Naive thymus-derived CD8-positive, alpha-beta T cell (primary cell): ENCODE measurements around the gene TFDP2. TPM values are rescaled to one million over a fixed set of nuclear protein-coding genes. Genes with fewer than 3 reads are reported as not detected.
A peak's percentile ranks its signal among the peaks of the same experiment; 100 is the strongest.

Experiments used
- ATAC-seq, 2 donors: fragments of 150-1000 bp; cut with Tn5 transposase in 1 of 2; sonication (Bioruptor Pico), chemical (Tn5 transposase) in 1 of 2; 1 replicate in 1 of 2; 2 replicates in 1 of 2; pipeline ENCODE4 v1.10.0; 2021; ENCODE audit warnings: mild to moderate bottlenecking in 2 of 2, moderate library complexity in 2 of 2
- POLR2A ChIA-PET: fragments of 350-600 bp; sonication (Branson Sonifier 250); formaldehyde crosslinking; loops from one replicate; lab custom pipeline; 2021; ENCODE audit warnings: antibody characterized with exemption; lab: Charles Lee
- DNase-seq, 10 donors: peaks; one replicate each; pipeline versions ENCODE4 v3.0.0 to v3.0.0-alpha.2; 2020 to 2022
- H3K27ac Mint-ChIP-seq, 10 donors: one replicate each; pipeline ENCODE4 v1.8.0; 2020 to 2022; ENCODE audit warnings: mild to moderate bottlenecking in 10 of 10, mixed read lengths in 10 of 10, moderate library complexity in 4 of 10, inconsistent platforms in 1 of 10
- H3K27me3 Mint-ChIP-seq, 5 donors: one replicate each; pipeline ENCODE4 v1.8.0; 2021 to 2022; ENCODE audit warnings: mixed read lengths in 5 of 5
- H3K36me3 Mint-ChIP-seq, 3 donors: one replicate each; pipeline ENCODE4 v1.8.0; 2020 to 2022; ENCODE audit warnings: mixed read lengths in 3 of 3, mild to moderate bottlenecking in 2 of 3, inconsistent platforms in 1 of 3
- H3K4me1 Mint-ChIP-seq, 4 donors: one replicate each; pipeline ENCODE4 v1.8.0; 2021 to 2022; ENCODE audit warnings: mixed read lengths in 4 of 4
- H3K4me3 Mint-ChIP-seq, 10 donors: one replicate each; pipeline ENCODE4 v1.8.0; 2020 to 2022; ENCODE audit warnings: mild to moderate bottlenecking in 10 of 10, mixed read lengths in 10 of 10, moderate library complexity in 6 of 10, inconsistent platforms in 1 of 10
- H3K9me3 Mint-ChIP-seq, 9 donors: one replicate each; pipeline ENCODE4 v1.8.0; 2020 to 2022; ENCODE audit warnings: mixed read lengths in 9 of 9, mild to moderate bottlenecking in 3 of 9, inconsistent platforms in 1 of 9, moderate library complexity in 1 of 9
- polyA plus RNA-seq, 3 donors: library from polyadenylated mRNA; unstranded; fragments of 300-500 nt; fragmentation: Illumina TruSeq; gene quantifications; one replicate each; pipeline ENCODE4 v1.2.3, GENCODE V29; 2021
- total RNA-seq, 8 experiments: library from RNA in 2 of 8; stranded (reverse) in 2 of 8; gene quantifications; one replicate each; pipeline ENCODE4 v1.2.3 and lab custom pipeline; 2021 to 2026

TFDP2 gene
- total and polyA plus RNA-seq, 5 experiments from 2014 or later = 25.6 to 44.3 (median 30.9) TPM

DNA sequence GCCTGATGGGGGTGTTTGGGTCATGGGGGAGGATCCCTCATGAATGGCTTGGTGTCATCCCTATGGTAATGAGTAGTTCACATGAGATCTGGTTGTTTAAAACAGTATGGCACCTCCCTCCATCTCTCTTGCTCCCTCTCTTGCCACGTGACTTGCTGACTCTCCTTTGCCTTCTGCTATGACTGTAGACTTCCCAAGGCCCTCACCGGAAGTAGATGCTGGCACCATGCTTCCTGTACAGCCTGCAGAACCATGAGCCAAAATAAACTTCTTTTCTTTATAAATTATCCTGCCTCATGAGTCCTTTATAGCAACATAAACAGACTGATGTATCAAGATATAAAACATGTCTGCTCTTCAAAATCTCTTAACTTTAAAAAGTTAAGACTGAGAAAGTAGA is 96.1 kb downstream of the TFDP2 start:
- no peak overlapping the region for H3K4me3 Mint-ChIP-seq
- peaks cover 0 to 3% (median 0%) of the 10 kb centered on the region in 9 donors for H3K9me3 Mint-ChIP-seq
- DNase-seq (no peak), ATAC-seq (no peak)
- POLR2A ChIA-PET = no interaction called here
- H3K27ac Mint-ChIP-seq = no peak overlapping the region
- peaks cover 6 to 29% (median 15%) of the 10 kb centered on the region in 3 donors for H3K36me3 Mint-ChIP-seq
- H3K4me1 Mint-ChIP-seq = peaks cover 0 to 7% (median 6%) of the 10 kb centered on the region in 4 donors
- H3K27me3 Mint-ChIP-seq = no peaks in the 10 kb centered on the region

DNA sequence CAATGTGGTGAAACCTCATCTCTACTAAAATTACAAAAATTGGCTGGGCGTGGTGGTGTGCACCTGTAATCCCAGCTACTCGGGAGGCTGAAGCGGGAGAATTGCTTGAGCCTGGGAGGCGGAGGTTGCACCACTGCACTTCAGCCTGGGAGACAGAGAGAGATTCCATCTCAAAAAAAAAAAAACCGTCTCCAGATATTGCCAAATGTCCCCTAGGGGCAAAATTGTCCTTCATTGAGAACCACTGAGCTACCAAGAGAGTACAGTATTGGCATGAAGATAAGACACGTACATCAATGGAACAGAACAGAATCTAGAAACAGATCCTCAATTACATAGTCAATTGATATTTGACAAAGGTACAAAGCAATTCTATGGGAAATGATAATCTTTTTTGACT is 98.0 kb downstream of the TFDP2 start:
- Mint-ChIP-seq H3K9me3 (peaks cover 0 to 3% (median 0%) of the 10 kb centered on the region in 9 donors), H3K4me1 (peaks cover 0 to 7% (median 6%) of the 10 kb centered on the region in 4 donors), H3K27me3 (no peaks in the 10 kb centered on the region), H3K36me3 (peaks cover 6 to 29% (median 15%) of the 10 kb centered on the region in 3 donors), H3K4me3 (no peak overlapping the region), H3K27ac (no peak overlapping the region)
- DNase-seq (no peak), ATAC-seq (no peak)
- POLR2A ChIA-PET = no interaction called here

DNA sequence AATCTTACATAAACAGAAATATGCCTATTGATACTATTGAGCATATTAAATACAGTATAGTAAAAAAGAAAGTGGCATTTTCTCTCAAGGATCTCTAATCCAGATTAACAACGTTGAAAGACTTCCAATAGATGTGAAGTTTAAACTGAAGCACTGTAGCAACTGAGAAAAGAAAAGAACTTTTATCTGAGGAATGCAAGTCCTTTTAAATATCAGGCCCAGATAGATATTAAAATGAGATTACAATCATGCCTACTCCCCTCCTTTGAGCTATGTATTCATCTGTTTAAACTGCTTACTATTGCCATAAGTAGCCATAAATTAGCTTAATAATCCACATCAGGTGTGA is 102.3 kb downstream of the TFDP2 start:
- ATAC-seq (no peak), DNase-seq (no peak)
- POLR2A ChIA-PET = interaction anchor here (0.6 kb wide), 1 partner anchor 735 kb away, joined by 3 read pairs; no protein-coding TSS in a partner anchor
- Mint-ChIP-seq H3K9me3 (no peaks in the 10 kb centered on the region), H3K4me1 (no peaks in the 10 kb centered on the region), H3K36me3 (peaks cover 0 to 15% (median 10%) of the 10 kb centered on the region in 3 donors), H3K27ac (no peak overlapping the region), H3K27me3 (no peaks in the 10 kb centered on the region), H3K4me3 (no peak overlapping the region)

DNA sequence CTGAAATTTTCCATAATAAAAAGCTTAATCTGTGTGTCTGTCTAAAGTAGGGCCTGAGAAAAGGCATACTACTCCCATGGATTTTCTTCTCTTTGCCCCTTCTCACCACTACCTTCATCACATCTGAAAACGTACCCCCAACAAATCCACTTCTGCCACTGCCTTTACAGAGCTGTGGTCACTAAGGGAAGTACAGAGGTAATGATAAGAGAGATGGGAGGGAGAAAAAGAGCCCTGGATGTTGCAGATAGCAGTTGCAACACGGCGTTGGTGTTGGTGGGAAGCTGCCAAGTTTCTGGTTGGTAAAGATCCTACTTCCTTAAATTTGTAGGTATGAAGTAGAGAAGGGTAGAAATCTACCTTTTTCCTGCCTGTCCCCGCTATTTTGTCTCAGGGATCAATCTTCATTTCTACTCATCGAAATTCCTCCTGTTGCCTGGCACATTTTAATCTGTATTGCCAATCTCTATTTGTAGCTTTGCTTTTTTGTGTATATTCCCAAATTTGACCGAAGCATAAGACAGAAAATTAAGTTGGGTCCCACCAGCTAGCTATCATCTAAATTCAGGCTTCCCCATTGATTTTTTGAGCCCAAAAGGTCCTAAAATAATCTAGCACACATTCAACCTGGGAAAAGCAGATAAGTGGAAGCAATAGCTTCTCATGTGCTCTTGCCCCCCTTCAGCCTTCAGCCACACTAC is 102.9 kb downstream of the TFDP2 start:
- Mint-ChIP-seq H3K4me1 (no peaks in the 10 kb centered on the region), H3K4me3 (no peak overlapping the region), H3K36me3 (peaks cover 0 to 10% (median 8%) of the 10 kb centered on the region in 3 donors), H3K27me3 (no peaks in the 10 kb centered on the region), H3K27ac (no peak overlapping the region), H3K9me3 (no peaks in the 10 kb centered on the region)
- POLR2A ChIA-PET = interaction anchor here (0.6 kb wide), 1 partner anchor 735 kb away, joined by 3 read pairs; no protein-coding TSS in a partner anchor
- no peak for DNase-seq
- no peak for ATAC-seq

DNA sequence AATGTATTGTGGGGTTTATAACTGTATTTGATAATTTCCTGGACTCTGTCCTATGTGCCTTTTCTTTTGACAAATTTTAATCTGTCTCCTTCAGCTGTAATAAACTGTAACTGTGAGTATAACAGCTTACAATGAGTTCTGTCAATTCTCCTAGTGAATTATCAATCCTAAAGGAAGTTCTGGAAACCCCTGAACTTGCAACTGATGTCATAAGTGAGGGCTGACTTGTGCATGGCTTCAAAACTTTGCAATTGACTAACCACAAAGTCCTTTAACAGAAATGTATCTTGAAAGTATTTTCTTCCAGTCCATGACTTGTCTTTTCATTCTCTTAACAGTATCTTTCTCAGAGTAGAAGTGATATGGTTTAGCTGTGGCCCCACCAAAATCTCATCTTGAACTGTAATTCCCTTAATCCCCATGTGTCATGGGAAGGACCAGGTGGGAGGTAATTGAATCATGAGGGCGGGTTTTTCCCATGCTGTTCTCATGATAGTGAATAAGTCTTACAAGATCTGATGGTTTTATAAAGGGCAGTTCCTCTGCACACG is 108.3 kb downstream of the TFDP2 start:
- Mint-ChIP-seq H3K4me1 (peaks cover 0 to 2% (median under 1%) of the 10 kb centered on the region in 4 donors), H3K27me3 (no peaks in the 10 kb centered on the region), H3K4me3 (no peak overlapping the region), H3K27ac (no peak overlapping the region), H3K9me3 (no peaks in the 10 kb centered on the region), H3K36me3 (no peaks in the 10 kb centered on the region)
- DNase-seq (no peak), ATAC-seq (no peak)
- POLR2A ChIA-PET = no interaction called here

DNA sequence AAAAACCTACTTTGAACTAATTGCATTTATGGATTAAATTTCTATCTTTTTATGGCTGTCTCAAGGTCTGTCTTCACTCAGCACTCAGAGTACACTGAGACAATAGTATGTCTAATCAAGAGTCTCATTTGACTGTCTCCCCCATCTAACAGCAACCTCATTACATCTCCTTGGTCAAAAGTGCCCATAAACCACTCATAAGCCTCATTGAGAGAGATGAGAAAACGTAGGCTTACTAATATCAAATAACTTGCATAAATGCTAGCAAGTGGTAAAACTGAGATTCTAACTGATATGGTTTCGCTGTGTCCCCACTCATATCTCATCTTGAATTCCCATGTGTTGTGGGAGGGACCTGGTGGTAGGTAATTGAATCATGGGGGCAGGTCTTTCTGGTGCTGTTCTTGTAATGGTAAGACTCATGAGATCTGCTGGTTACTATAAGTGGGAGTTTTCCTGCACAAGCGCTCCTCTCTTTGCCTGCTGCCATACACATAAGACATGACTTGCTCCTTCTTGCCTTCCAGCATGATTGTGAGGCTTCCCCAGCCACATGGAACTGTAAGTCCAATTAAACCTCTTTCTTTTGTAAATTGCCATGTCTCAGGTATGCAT is 113.9 kb downstream of the TFDP2 start:
- no peaks in the 10 kb centered on the region for H3K27me3 Mint-ChIP-seq
- POLR2A ChIA-PET = interaction anchor here (0.5 kb wide), 1 partner anchor 9 kb away, joined by 3 read pairs; no protein-coding TSS in a partner anchor
- H3K36me3 Mint-ChIP-seq = no peaks in the 10 kb centered on the region
- ATAC-seq (no peak), DNase-seq (no peak)
- no peak overlapping the region for H3K4me3 Mint-ChIP-seq
- H3K27ac Mint-ChIP-seq = no peak overlapping the region
- peaks cover 2 to 7% (median 2%) of the 10 kb centered on the region in 4 donors for H3K4me1 Mint-ChIP-seq
- no peaks in the 10 kb centered on the region for H3K9me3 Mint-ChIP-seq

DNA sequence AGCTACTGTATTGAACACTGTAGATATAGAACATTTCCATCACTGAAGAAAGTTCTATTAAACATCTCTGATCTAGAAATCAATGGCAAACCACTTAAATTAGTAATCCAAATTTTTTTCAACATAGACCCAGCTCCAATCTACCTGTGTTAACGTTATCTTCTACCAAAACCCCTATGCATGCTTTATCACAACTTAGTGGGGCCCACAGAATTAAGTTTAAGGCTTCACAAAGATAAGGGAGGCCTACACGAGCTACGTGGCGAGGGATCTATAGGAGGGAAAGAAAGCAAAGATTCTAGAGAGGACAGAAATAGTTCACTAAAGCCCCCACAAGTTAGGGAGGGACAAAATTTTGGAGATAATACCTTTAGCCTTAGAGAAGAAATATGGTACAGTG is 116.1 kb downstream of the TFDP2 start:
- no peak overlapping the region for H3K4me3 Mint-ChIP-seq
- H3K36me3 Mint-ChIP-seq = no peaks in the 10 kb centered on the region
- ATAC-seq (no peak), DNase-seq (no peak)
- POLR2A ChIA-PET = no interaction called here
- no peak overlapping the region for H3K27ac Mint-ChIP-seq
- peaks cover 3 to 16% (median 12%) of the 10 kb centered on the region in 4 donors for H3K4me1 Mint-ChIP-seq
- H3K27me3 Mint-ChIP-seq = no peaks in the 10 kb centered on the region
- H3K9me3 Mint-ChIP-seq = no peaks in the 10 kb centered on the region

DNA sequence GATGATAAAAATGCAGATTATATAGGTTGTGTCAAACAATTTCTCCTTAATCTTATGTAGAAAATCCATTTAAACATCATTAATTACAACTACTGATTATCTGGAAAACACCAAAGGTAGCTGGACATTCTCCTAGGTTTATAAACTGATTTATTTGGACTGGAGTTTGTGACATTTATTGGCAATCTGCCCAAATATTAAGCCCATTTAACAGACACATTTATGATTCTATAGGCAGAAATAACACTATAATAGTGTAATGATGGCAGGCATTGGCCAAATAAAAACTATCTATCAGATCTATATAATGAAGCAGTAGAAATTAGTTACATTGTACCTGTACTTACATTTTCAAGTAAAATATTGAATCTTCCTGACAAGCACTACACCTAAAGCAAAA is 117.8 kb downstream of the TFDP2 start:
- POLR2A ChIA-PET = no interaction called here
- ATAC-seq (no peak), DNase-seq (no peak)
- Mint-ChIP-seq H3K4me3 (no peak overlapping the region), H3K9me3 (no peaks in the 10 kb centered on the region), H3K27me3 (no peaks in the 10 kb centered on the region), H3K27ac (peak overlapping the region in 1 of 10 donors; percentile 4), H3K4me1 (peaks cover 8 to 30% (median 23%) of the 10 kb centered on the region in 4 donors), H3K36me3 (no peaks in the 10 kb centered on the region)

DNA sequence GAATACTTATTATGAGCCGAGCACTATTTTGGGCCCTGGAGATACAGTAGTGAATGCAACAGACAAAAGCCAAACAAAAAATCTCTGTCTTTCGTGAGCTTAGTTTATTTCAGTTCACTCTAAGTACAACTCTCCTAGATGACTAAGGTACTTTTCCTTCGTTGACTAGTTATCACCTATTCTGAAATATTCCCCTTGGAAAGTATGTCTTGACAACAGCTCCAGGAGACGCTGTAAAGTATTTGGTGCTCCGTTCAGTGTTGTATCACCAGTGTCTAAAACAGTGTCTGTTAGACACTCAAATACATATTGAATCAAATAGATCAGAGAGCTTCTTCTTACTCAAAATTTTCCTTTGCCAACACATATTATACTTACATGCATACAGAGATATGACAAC is 119.6 kb downstream of the TFDP2 start:
- H3K4me3 Mint-ChIP-seq = no peak overlapping the region

DNA sequence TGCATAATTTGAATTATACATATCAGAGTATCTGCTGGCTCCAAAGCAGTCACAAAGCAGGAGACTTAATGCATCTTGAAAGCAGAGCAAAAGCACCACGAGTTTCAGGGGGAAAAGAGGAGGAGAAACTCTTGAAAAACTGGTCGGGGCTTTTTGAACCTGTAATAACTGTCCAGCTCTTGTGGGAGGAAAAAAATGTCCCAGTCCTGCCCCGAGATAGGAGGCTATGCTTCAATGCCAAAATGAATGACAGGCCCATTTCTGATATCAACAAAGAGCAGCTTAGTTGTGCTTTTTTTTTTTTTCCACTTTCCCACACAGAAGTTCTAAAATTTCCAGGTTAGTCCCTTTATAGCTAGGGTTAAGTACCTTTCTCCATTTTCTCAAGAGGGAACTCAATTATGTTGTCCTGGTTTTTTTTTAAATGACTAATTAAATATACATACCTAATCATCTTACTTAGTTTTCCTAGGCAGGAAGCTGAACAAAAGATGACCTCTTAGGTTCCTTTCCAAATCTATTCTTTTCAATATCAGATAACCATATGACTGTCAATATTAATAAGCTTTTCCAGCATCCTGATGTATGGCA is 120.2 kb downstream of the TFDP2 start:
- peaks cover 10 to 33% (median 31%) of the 10 kb centered on the region in 4 donors for H3K4me1 Mint-ChIP-seq
- no peak for DNase-seq
- POLR2A ChIA-PET = interaction anchor here (1.3 kb wide), 1 partner anchor 973 kb away, joined by 5 read pairs; the partner anchor contains the start of gene U2SURP
- H3K27me3 Mint-ChIP-seq = no peaks in the 10 kb centered on the region
- H3K9me3 Mint-ChIP-seq = no peaks in the 10 kb centered on the region
- H3K4me3 Mint-ChIP-seq = peak overlapping the region in 4 of 10 donors; percentile 6 to 52 (median 22)
- peak overlapping the region in 6 of 10 donors; percentile 1 to 62 (median 25) for H3K27ac Mint-ChIP-seq
- peaks cover 0 to 3% (median 3%) of the 10 kb centered on the region in 3 donors for H3K36me3 Mint-ChIP-seq
- no peak for ATAC-seq

More for the DNA sequence above, 119.6 kb downstream of the TFDP2 start:
- DNase-seq (no peak), ATAC-seq (no peak)
- POLR2A ChIA-PET = no interaction called here
- Mint-ChIP-seq H3K27ac (peak overlapping the region in 7 of 10 donors; percentile 15 to 62 (median 23)), H3K36me3 (no peaks in the 10 kb centered on the region), H3K4me1 (peaks cover 10 to 33% (median 29%) of the 10 kb centered on the region in 4 donors), H3K9me3 (no peaks in the 10 kb centered on the region), H3K27me3 (no peaks in the 10 kb centered on the region)

DNA sequence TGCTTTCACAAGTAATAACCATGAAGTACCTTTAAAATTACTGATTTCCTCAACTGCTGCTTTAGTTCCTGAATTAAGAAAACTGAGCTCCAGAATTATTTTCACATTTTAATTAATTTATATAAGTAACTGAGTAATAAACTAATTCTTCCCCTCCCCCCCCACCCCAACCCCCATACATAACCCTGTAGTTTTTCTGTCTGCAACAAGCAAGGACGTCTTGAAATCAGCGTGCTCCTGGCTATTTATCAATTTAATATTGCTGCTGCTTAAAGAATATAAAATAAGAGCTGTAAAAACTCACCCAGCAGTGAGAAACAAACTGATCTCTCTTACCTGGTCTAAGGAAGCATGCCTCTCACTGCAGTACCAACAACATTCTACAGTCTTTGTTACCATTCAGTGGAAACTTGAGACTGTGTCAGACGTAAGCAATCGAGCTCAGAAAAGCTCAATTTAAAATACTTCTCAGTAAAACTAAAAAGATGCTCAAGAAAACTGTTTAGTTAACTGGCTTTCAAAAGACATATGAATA is 121.0 kb downstream of the TFDP2 start:
- DNase-seq (peak in 8 of 10 donors; percentile 32 to 71 (median 54)), ATAC-seq (peak; percentile 94 to 95)
- Mint-ChIP-seq H3K27me3 (no peaks in the 10 kb centered on the region), H3K9me3 (no peaks in the 10 kb centered on the region), H3K4me1 (peaks cover 10 to 34% (median 31%) of the 10 kb centered on the region in 4 donors), H3K4me3 (peak overlapping the region; percentile 87 to 100 (median 90)), H3K36me3 (peaks cover 0 to 7% (median 7%) of the 10 kb centered on the region in 3 donors), H3K27ac (peak overlapping the region; percentile 43 to 94 (median 82))
- POLR2A ChIA-PET = interaction anchor here (0.7 to 1.3 kb wide), 3 partner anchors 25 to 974 kb away, joined by 3 to 5 read pairs (median 4); partner anchors contain the start of gene U2SURP

DNA sequence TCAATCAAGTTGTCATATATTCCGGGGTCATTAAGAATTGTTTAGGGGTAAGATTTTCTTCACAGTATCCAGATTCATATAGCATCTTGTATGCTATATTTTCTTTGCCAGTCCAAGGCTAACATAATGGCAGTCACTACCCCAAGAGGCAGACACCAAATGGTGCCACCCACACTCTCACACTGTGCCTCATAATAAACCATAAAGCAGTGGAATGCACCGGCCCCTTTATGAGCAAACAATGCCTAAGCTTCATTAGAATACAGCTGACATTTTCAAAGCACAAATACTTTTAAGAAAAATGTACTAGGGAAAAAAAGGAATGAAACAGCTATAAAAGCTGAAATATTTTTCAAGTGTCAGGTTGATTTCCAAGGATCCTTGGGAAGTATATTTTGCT is 121.6 kb downstream of the TFDP2 start:
- peak overlapping the region; percentile 78 to 100 (median 88) for H3K4me3 Mint-ChIP-seq
- H3K4me1 Mint-ChIP-seq = peaks cover 10 to 34% (median 31%) of the 10 kb centered on the region in 4 donors
- no peaks in the 10 kb centered on the region for H3K9me3 Mint-ChIP-seq
- no peaks in the 10 kb centered on the region for H3K27me3 Mint-ChIP-seq
- POLR2A ChIA-PET = interaction anchor here (1.3 kb wide), 1 partner anchor 974 kb away, joined by 5 read pairs; the partner anchor contains the start of gene U2SURP
- peak overlapping the region in 9 of 10 donors; percentile 43 to 91 (median 88) for H3K27ac Mint-ChIP-seq
- H3K36me3 Mint-ChIP-seq = peaks cover 0 to 7% (median 7%) of the 10 kb centered on the region in 3 donors
- peak in 5 of 10 donors; percentile 4 to 22 (median 5) for DNase-seq
- peak; percentile 78 to 80 for ATAC-seq
